Fibroblast of the aortic adventitia (primary cell): Measurements from ENCODE around the gene FOXRED2. TPM values are rescaled to one million over a fixed set of nuclear protein-coding genes. Genes with fewer than 3 reads are reported as not detected.
A peak's percentile ranks its signal among the peaks of the same experiment; 100 is the strongest.

Experiments used
- DNase-seq: peaks from one replicate; pipeline ENCODE4 v3.0.0-alpha.2; 2010; ENCODE audit warnings: low read depth
- H3K4me3 ChIP-seq: 2 replicates; pipeline ENCODE4 v1.5.1; 2011; ENCODE audit warnings: low read depth, mild to moderate bottlenecking, control low read depth, low read length, moderate library complexity
- CTCF ChIP-seq: IDR thresholded peaks from 2 replicates; pipeline ENCODE4 v1.5.1; 2011; ENCODE audit warnings: mild to moderate bottlenecking, low read length, control low read depth, inconsistent platforms; ENCODE audit not compliant: insufficient read depth
- total RNA-seq: library from RNA; depleted of rRNA; stranded (reverse); fragments of >200 nt; gene quantifications from 2 replicates; pipeline ENCODE4 v1.2.3, GENCODE V29; 2012; ENCODE audit warnings: low replicate concordance

The FOXRED2 gene
- total RNA-seq, 1 donor = 27.8 TPM

- no peak overlapping the region for H3K4me3 ChIP-seq
- DNase-seq = no peak
- TF ChIP-seq CTCF = no peak
These were observed 7.9 kb upstream of the FOXRED2 start for GRCh38 chr22:36514766-36515165.

- TF ChIP-seq CTCF = no peak
- DNase-seq = no peak
- H3K4me3 ChIP-seq = no peak overlapping the region
These were observed 6.2 kb upstream of the FOXRED2 start for GRCh38 chr22:36512991-36513390.

- TF ChIP-seq CTCF = no peak
- DNase-seq = no peak
- no peak overlapping the region for H3K4me3 ChIP-seq
These were observed 5.5 kb upstream of the FOXRED2 start for GRCh38 chr22:36512333-36512732.

- no peak overlapping the region for H3K4me3 ChIP-seq
- peak; percentile 63 for DNase-seq
- TF ChIP-seq CTCF = peak; percentile 80
These were observed 4.4 kb upstream of the FOXRED2 start for GRCh38 chr22:36510966-36511881.

GRCh38 chr22:36510384-36510783 lies 3.5 kb upstream of the FOXRED2 start:
- no peak for TF ChIP-seq CTCF
- DNase-seq = no peak
- H3K4me3 ChIP-seq = no peak overlapping the region

GRCh38 chr22:36507518-36508010 lies 724 bp upstream of the FOXRED2 start:
- no peak for DNase-seq
- no peak for TF ChIP-seq CTCF
- H3K4me3 ChIP-seq = peak overlapping the region; percentile 61
